ENCODE results near the gene C9orf57. TPM values are rescaled to one million over a fixed set of nuclear protein-coding genes. Genes with fewer than 3 reads are reported as not detected.
"Not testable (repeated sequence)": the region's sequence is repeated elsewhere in the genome, so short reads cannot be mapped to it uniquely, and the experiment has no call there.

The C9orf57 gene
- total and polyA plus RNA-seq, 2 of the 13 experiments (the other 11 are each of a cell fraction or from before 2014, with no cell fraction given), result 0.09 TPM; not detected in 1

DNA sequence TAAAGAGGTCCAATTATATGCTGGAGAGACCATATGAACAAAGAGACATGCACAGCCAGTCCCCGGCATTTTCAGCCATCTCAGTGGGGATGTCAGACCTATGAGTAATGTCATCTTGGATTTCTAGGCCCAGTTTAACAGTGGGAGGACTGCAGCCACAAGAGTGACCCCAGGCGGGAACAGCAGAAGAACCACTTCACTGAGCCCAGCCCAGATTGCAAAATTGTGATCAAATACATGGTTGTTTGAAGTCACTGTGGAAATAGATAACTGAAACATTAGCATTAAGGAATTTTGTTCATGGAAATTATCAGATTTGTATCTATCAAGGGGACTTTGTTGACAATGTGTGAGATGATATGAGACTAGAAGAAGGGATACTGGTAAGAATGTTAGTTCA lies 42.1 kb upstream of the C9orf57 start:
- DNase-seq (ENCODE audit: low spot score) (no peak), FAIRE-seq (no peak), ATAC-seq (no peak)
- ChIA-PET CTCF (ENCODE audit: low intra/inter-chr PET ratio, low total read pairs) (no interaction called here), POLR2A (no interaction called here)
- H3K27me3 ChIP-seq (ENCODE audit: control insufficient read depth in 1 of 2, insufficient read depth in 2 of 2, low read length in 2 of 2), result no peaks in the 10 kb centered on the region
- WGBS (ENCODE audit: low lambda C conversion rate), result 0% methylated on average over 2 of the region's 2 CpGs
- no peak overlapping the region for H3K4me3 ChIP-seq (replicated peaks in 1 of 3; ENCODE audit: insufficient read depth in 1 of 3, low read depth in 2 of 3, low read length in 3 of 3)
- H2AFZ ChIP-seq (ENCODE audit: low read length), result no peak overlapping the region
- no peak overlapping the region for H3K9ac ChIP-seq (ENCODE audit: insufficient read depth, low read depth, low read length)
- H3K9me3 ChIP-seq (ENCODE audit: low read length), result peaks cover 5% of the 10 kb centered on the region; the same call in 1 of the 2 replicates
- intact Hi-C loops (cut with micrococcal nuclease; ENCODE audit: unreplicated experiment) (no loop called here), in situ Hi-C loops (cut with HindIII; ENCODE audit: extremely low pct_ligation_motif_present, low pct_unique_long_range_greater_than_20kb) (no loop called here)
- H3K4me2 ChIP-seq (ENCODE audit: low read depth, low read length), result no peak overlapping the region
- no TSS peak for BruUV-seq (replicated peaks)
- H3K79me2 ChIP-seq (ENCODE audit: insufficient read depth, low read length), result no peaks in the 10 kb centered on the region
- no peak for TF ChIP-seq ZBTB20 (CRISPR knock-in tag; IDR thresholded peaks at IDR 0.05; ENCODE audit: borderline replicate concordance, low read depth)
- TF ChIP-seq ZNF503 (CRISPR knock-in tag; IDR thresholded peaks at IDR 0.05), result no peak
- TF ChIP-seq ZNF331 (CRISPR knock-in tag; IDR thresholded peaks at IDR 0.05), result peak; percentile 100
- TF ChIP-seq JUN (CRISPR knock-in tag; IDR thresholded peaks at IDR 0.05), result no peak
- TF ChIP-seq KDM5A (IDR thresholded peaks at IDR 0.05; ENCODE audit: borderline replicate concordance, low read length), result no peak
- no peaks in the 10 kb centered on the region for H3K4me1 ChIP-seq (ENCODE audit: insufficient read depth, low read length)
- H4K20me1 ChIP-seq (ENCODE audit: insufficient read depth, low read length), result no peaks in the 10 kb centered on the region
- no peaks in the 10 kb centered on the region for H3K36me3 ChIP-seq (replicated peaks in 1 of 2; ENCODE audit: control insufficient read depth in 1 of 2, insufficient read depth in 2 of 2, low read length in 2 of 2)
- no peak overlapping the region for H3K27ac ChIP-seq (ENCODE audit: extremely low read length, insufficient read depth, low read length)

DNA sequence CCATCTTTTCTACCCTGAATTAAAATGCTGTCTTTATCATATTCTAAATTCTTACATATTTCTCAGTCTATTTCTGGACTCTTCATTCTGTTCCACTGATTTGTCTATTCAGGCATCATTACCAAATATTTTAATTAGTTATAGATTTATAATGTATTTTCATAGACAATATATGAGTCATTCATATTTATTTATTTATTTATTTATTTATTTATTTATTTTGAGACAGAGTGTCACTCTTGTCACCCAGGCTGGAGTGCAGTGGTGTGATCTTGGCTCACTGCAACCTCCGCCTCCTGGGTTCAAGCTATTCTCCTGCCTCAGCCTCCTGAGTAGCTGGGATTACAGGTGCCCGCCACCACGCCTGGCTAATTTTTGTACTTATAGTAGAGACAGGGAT lies 35.1 kb upstream of the C9orf57 start:
- 69% methylated on average over 3 of the region's 3 CpGs for WGBS (ENCODE audit: low lambda C conversion rate)
- H3K4me1 ChIP-seq (ENCODE audit: insufficient read depth, low read length); CTCF ChIA-PET (ENCODE audit: low intra/inter-chr PET ratio, low total read pairs); H3K27ac ChIP-seq (ENCODE audit: extremely low read length, insufficient read depth, low read length); H3K36me3 ChIP-seq (replicated peaks in 1 of 2; ENCODE audit: control insufficient read depth in 1 of 2, insufficient read depth in 2 of 2, low read length in 2 of 2); H3K27me3 ChIP-seq (ENCODE audit: control insufficient read depth in 1 of 2, insufficient read depth in 2 of 2, low read length in 2 of 2); POLR2A ChIA-PET; DNase-seq (ENCODE audit: low spot score); H3K4me2 ChIP-seq (ENCODE audit: low read depth, low read length); H3K9ac ChIP-seq (ENCODE audit: insufficient read depth, low read depth, low read length); FAIRE-seq; H3K4me3 ChIP-seq (replicated peaks in 1 of 3; ENCODE audit: insufficient read depth in 1 of 3, low read depth in 2 of 3, low read length in 3 of 3); intact Hi-C loops (cut with micrococcal nuclease; ENCODE audit: unreplicated experiment); H3K79me2 ChIP-seq (ENCODE audit: insufficient read depth, low read length); in situ Hi-C loops (cut with HindIII; ENCODE audit: extremely low pct_ligation_motif_present, low pct_unique_long_range_greater_than_20kb); H4K20me1 ChIP-seq (ENCODE audit: insufficient read depth, low read length); BruUV-seq (replicated peaks); H3K9me3 ChIP-seq (ENCODE audit: low read length); ATAC-seq; H2AFZ ChIP-seq (ENCODE audit: low read length): not testable (repeated sequence)

Data from HepG2 (cell line).